HG02571 (cell line): ENCODE results near the gene MINAR1.

ENCODE experiments used
- ATAC-seq: cut with Tn5 transposase; IDR thresholded peaks from one replicate; pipeline ENCODE4 v1.9.1; 2021; ENCODE audit warnings: mild to moderate bottlenecking, moderate library complexity; ENCODE audit not compliant: unreplicated experiment

MINAR1 gene

DNA sequence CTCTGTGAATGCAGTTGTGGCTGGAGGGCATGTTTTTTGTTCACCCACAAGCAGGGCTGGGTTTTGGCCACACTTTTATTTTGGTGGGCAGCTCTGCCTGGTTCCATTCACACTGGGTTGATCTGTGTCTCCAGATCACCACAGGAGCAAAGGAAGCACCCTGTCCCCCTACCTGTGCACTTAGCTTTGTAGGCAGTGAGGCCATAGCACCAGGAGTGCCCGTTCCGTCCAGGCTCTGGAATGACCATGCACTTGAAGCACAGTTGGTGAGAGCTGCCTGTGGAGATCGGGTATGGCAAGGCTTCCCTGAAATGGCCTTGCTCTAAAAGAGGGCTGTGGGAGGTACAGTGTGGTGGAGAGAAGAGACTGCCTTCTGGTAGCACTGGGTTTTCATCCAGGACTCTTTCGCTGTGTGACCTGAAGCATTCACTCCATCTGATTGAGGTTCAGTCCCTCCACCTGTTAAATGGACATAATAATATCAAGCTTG, 31.7 kb downstream of the MINAR1 start:
- ATAC-seq, result no peak

DNA sequence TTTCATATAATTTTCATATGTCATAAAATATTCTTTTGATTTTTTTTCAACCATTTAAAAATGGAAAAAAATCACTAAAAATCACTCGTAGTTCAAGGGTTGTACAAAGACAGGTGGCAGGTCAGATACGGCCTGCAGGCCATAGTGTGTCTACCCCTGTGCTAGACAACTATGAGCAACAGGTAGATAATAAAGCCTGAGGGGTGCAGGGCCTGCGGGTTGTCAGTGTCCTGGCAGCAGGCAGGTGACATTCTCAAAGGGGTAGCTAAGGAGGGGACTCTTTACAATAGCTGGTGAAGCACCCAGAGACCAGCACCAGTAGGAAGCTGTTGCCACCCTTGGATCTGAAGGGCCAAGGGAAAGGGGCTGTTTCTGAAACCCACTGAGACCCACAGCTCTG, 34.4 kb downstream of the MINAR1 start:
- ATAC-seq, result no peak

DNA sequence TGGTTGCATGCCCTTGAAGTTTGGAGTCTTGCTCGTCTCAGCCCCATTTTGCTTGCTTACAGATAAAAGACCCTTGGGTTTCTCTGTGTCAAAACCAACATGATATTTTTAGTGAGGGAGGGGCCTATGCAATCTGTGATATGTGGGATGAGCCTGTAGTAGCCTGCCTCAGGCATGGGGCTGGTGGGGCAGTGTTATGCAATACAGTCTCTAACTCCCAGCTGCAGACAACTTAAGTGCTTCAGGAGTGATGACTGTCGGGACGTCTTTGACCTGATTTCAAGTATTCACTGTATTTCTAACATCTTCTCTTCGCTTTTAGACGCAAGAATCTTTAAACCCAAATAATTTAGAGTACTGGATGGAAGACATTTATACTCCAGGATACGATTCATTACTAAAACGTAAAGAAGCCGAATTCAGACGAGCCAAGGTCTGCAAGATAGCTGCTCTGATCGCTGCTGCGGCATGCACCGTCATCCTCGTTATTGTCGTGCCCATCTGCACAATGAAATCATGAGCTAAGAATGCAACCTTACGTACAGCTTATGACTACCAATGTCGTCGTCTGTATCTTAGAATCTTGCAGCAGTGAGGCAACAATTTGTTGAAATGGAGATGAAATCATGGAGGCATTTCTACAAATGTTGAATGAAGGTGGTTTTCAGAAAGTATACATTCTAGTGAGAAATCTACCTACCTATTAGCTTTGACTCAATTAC, 35.9 kb downstream of the MINAR1 start:
- ATAC-seq, result no peak

DNA sequence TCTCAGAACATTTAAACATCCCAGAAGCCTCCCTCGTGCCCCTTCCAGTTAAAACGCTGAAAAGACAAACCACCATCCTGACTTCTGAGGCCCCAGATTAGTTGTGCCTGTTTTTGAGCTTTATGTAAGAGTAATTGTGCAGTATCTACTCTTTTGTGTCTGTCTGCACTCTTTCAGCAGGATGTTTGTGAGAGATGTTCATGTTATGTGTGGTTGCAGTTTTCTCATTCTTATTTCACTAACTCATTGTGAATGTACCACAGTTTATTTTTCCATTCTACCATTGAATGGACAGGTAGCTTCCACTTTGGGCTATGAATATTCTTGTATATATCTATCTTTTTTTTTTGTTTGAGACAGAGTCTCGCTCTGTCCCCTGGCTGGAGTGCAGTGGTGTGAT, 40.3 kb downstream of the MINAR1 start:
- no peak for ATAC-seq

DNA sequence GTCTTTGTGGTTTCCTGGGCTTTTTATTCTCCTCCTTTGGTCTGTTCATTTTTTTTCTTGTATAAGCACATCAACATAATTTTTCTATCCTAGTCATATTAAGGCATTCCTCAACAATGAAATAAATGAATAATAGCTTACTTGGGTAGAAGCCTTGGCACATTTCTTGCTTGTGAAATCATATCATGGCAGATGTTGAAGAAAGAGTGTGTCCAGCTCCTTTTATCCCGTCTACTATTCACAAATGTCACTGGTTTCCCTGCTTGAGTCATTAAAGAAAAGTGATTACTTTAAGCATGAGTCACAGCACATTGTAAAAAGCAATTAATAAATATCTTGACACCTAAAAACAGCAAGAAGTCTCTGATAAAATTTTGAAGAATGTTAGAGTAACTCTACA, 42.1 kb downstream of the MINAR1 start:
- ATAC-seq, result no peak

DNA sequence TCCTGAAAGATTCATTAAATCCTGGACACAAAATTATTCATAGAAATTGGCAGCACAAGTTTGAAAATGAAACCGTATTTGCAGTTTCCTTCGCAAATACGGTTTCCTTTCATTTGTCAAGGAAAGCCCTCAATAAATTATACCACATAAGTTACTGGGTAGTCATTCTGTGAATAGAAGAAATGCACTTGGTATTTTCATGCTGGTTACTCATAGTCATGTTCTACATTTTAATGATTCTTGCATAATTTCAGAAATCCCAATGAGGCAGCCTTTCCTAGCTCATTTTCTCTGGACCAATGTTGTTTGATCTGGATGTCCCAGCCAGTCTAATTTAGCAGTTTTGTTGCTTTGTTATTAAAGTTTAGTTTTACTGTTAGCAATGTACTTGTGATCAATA, 43.2 kb downstream of the MINAR1 start:
- ATAC-seq, result no peak

DNA sequence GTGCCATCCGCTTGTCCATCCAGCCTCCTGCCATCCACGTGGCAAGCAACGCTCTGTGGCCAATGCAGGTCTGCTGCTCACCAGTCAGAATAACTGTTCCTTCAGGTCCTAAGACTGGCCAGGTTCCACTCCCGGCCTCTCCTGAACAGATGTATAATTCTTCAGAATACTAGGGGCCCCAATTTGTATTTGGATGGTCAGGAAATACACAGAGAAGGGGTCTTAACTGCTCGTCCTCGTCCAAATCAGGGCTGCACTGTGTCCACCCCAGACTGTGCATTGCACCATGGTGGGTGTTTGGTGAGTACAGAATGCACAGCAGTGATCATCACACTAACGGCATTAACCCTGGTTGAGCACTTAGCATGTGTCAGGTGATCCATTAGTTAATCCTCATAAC, 46.0 kb downstream of the MINAR1 start:
- ATAC-seq, result no peak

DNA sequence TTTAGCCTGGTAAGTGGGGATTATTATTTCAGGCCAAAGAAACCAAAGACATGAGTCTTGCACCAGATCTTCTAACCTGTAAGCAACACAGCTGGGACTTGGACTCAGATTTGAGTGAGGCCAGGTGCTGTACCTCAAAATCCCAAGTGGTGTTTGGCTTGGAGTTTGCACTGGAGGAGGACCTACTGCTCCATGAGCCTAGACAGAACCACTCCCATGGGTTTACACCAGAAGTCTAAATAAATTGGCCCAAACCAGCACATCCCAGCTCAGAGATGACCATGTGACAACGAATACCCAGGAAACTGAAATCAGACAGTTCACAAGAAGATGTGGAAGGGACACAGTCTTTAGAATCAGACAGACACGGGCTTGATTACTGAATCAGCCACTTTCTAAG, 47.5 kb downstream of the MINAR1 start:
- no peak for ATAC-seq

DNA sequence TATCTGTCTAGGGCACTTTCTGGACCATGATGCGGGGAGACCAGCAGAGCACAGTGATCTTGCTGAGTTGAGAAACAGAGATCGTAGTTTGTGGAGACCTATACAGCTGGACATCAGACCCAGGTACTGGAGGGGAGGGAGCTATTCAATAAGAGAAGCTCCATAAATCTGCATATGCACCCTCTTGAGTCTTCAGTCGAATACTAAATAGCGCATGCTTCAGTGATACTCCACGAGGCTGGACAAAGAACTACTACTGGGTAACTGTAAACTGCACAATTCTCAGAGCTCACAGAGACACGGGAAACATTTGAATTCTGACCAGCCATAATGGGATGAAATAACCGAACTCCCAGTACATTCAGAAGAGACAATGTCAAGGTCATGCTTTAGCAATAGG, 49.7 kb downstream of the MINAR1 start:
- no peak for ATAC-seq
